ENCODE results near the gene POLR1C.
A peak's percentile ranks its signal among the peaks of the same experiment; 100 is the strongest.
"Not testable (repeated sequence)": the region's sequence is repeated elsewhere in the genome, so short reads cannot be mapped to it uniquely, and the experiment has no call there.

Gene POLR1C

DNA sequence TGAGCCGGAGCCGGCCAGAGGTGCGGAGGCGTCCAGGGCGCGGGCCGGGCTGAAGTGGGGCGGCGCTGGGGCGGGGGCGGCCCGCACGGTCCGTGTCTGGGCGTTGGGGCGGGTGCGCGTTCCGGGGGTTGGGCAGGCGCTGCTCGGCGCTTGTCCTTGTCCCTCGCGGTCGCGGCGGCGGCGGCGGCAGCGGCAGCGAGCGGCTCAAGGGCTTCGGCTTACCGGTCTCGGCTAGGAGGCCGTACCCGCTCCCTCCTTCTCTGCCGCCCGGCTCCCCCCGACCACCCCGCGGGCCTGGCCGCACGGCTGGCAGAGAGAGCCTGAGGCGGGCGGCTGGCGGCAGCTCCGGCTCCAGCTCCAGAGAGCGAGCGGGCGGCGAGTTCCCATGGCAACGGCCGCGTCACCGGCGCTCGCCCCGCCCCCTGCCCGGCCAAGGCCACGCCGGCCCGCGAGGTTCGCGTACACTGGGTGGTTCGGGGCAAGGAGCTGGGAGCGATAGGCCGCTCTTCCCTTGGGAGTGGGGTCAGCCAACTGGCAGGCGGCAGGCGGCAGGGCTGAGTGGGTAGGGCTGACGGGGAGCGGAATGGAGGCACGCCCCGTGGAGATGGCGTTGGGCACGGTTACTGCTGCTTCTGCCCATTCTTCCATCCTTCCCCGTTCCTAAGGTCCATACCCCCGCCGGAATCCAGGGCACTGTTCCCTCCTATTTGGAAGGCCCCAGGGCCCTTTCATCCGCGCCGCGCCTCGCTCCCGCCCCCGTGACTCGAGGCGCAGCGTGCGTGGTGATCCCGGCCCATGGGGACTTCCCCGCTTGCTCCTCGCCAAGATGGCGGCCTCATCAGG, 6.7 kb upstream of the POLR1C start, which contains the start of gene LRRC73:
LRRC73 (minus strand) TSS at position 363 of the 843 bp plus-strand sequence. CDS start 561 bp downstream, outside the sequence.
- peak; percentile 70 for DNase-seq (ENCODE audit: low spot score)

DNA sequence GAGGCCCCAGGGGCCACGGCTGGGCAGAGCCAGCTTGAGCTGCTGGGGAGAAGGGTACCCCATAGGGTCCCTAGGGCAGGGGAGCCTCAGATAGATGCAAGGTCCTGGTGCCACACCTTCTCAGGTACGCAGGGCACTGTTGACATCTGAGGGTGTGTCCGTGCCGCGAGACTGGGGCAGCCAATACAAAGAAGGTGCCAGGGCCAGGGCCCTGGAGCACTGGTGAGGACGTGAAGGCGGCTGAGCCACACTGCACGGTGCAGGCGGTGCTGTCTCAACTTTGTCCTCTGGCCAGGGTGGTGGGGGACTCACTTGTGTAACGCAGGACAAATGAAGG, 6.1 kb upstream of the POLR1C start:
- DNase-seq (ENCODE audit: low spot score): no peak

DNA sequence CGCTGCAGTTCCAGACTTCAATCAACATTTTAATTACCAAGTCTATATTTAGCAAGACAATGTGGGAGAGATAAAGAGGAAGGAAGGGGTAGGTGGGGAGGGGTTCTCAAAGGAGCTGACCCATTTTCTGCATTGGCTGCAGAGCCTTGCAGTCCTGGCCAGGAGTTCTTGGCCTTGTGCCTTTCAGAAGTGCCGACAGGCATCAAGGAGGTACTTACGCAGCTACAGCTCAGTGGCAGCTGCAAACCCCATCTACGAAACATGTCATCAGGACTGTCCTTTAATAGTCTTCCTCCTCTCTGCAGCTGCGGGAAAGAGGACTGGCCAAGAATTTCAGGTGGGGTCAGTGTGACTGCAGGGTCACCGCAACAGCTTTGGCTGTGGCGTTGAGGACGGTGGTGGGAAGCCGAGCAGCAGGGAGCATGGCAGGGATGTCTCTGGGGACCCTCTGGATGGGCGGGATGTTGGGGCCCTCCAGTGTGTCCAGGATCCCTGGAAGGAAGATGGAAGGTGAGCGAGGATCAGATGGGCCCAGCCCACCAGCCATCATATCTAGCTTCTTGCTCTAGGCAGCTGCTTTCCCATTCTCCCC, 5.0 kb upstream of the POLR1C start:
- no peak for DNase-seq (ENCODE audit: low spot score)

DNA sequence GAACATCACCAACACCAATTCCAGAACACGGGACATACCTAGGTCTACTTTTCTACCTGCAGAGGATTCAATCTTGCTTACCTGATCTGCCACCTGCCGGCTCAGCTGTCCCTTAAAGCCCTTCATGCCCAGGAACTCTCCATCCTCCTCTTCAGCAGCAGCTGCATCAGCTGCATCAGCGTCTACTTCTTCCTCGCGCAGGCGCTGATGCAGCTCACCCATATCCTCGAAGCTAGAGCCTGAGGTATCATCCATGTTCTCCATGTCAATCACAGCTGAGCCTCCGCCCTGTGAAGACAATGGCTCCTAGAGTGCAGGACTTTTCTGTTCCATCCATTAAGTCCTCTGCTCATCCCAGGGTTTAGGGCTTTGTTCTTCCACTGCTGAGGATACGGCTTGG, 1.1 kb upstream of the POLR1C start:
- DNase-seq (ENCODE audit: low spot score): no peak

DNA sequence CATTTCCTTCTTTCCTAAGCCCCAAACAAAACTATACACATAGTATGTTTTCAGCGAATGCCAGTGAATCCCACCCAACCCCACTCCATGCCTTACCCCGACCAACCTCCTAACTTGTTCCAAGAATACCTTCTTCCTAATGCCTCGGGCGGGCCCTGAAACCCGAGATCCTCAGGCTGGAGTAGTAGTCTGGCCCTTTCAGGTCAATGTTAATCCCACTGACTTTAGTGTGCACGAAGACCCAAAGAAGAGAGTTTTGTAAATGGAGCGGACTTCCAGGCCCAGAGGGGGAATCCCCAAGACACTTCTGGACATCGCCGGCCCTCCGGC, 557 bp upstream of the POLR1C start:
- DNase-seq (ENCODE audit: low spot score): no peak

DNA sequence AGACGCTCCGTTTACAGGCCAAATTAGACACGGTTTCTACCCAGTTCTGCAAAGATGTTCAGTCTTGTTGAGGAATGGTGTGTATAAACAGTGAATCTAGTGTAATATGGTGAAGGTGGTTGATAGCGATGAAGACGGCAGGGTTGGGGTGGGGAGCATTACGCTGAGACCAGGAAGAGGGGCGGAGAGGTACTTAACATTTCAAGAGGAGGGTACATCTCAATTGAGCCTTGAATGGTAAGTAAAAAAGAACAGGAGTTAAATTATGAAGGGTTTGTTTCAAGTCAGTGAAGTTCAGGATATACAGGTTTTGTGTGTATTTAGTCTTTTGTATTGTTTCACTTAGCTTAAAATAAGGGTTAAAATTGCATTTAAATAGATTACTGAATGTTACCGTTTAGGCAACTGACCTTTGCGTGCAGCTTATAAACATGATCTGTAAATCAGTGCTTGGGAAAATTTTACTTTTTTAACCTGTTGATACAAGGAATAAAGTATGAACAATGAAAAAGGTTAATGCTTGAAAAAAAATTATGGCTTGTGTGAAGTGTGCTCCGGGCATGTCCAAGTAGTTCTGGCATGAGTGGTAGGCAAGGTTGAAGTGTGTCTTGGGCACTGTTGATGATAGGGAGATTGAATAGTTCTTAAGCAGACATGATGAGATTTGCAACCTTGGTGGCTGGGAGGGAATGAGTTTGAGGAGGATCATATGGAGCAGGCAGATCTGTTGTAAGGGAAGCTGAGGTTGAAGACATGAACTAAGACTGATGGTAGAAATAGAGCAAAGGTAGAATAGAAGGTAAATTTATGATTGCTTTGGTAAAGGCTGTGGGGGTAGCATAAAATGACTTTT, 842 bp downstream of the POLR1C start:
- no peak for DNase-seq (ENCODE audit: low spot score)

DNA sequence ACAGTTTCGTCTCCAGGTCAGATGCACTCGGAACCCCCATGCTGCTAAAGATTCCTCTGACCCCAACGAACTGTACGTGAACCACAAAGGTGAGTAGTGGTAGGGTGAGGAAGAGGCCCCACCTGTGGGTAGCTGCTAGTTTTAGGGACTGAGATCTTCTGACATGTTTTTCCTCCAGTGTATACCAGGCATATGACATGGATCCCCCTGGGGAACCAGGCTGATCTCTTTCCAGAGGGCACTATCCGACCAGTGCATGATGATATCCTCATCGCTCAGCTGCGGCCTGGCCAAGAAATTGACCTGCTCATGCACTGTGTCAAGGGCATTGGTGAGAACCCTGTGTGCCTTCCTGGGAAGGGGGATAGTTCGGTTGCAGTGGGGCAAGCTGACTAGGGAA, 3.2 kb downstream of the POLR1C start:
- no peak for DNase-seq (ENCODE audit: low spot score)

DNA sequence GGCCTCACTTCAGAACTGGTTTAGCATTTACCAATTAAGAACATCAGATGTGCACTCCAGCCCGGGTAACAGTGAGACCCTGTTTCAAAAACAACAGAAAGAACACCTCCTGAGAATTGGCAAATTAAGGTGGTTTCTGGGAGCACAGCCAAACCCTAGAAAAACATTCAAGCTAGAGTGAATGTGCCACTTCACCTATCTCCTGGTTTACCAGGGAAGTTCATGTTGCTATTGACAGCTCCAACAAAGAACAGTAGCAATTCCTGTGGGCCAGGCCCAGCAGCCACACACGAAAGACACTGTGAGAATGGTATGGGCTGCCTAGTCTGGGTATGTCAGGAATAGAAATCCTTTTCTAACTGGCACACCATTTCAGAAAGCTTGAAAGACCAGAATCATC, 4.9 kb downstream of the POLR1C start:
- no peak for DNase-seq (ENCODE audit: low spot score)

DNA sequence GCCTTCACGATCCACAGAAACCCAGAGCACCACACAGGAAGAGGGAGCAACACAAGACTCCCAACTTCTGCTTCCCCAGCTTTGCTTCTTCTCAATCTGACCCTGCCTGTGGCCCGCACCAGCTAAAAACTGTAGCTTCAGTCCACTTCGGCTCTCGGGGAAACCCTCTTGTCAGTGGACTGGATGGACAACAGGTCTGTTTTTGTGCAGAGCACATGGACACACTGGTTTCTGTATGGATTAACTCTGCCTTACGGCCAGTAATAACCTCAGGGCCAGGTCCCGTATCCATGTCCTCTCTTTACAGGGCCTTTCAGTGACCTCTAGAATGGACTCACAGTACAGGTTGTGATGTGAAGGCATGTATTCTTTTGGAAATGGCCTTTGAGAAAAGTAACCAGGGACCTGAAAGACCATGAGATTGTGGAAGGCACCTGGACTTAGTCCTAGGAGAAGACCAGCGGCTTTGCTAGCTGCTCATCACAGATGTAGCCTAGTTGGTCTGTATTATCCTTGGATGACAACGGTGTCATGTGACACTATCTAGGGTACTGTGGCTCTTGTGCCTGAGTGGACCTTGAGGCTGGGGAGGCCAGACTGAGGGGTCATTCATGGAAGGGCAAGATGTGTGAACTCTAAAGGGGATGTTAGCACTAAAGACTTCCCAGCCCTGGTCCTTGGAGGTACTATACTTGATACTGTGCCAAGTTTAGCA, 5.8 kb downstream of the POLR1C start:
- no peak for DNase-seq (ENCODE audit: low spot score)

DNA sequence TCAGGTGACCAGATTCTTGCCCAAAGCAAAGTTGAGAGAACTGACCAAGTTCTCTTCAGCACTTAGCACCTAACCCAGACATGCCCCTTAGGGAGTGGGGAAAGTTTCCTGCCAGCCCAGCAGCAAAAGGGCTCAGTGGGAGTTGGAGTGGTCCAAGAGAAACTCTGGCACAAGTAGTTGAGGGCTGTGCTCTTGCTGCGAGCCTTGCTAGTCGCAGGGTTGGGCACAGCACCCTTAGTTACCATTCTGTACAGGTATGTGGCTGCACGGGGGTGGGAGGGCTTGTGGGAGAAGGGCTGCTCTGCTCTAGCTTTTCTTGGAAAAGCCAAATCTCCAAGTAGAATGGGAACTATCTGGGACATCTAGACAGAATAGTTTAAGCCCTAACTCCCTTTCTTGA, 6.4 kb downstream of the POLR1C start:
- no peak for DNase-seq (ENCODE audit: low spot score)

DNA sequence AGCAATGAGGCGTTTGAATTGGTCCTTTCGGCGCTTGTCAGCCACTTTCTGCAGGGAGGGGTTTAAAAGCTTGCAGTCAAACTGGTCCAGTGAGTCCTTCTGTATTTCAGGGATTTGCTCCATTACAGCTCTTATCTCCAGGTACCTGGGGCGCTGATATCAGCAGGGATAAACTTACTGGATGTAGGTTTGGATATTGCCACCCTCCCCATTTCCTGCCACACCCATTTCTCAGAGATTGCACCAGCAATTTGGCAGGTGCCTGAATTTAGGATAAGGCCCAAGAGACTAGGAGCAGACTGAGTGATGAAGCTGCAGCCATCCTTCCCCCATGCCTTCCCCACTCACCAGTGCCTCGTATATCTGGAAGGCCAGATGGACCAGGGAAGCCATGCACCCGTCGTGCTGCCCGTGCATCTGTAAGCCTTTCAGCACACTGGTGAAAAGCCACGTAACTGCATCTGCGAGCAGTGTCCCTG, 7.6 kb downstream of the POLR1C start:
- DNase-seq (ENCODE audit: low spot score): no peak

DNA sequence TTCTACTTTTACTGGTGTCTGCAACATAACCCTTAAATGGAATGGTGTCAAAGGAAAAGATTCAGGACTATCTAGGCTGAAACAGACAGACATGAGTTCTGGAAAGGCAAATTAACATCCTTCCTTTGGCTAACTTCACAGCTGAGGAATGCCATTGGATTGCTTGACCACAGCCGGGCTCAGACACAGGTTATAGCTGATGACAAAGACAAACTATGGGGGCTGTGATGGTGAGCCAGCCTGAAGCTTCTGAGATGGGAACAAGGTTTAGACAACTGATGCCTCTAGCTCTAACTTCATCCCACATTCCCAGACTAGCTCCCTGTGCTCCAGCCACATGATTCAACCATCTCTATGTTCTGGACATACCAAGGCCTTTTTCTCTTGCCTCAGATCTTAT, 15.3 kb downstream of the POLR1C start:
- DNase-seq (ENCODE audit: low spot score): no peak

DNA sequence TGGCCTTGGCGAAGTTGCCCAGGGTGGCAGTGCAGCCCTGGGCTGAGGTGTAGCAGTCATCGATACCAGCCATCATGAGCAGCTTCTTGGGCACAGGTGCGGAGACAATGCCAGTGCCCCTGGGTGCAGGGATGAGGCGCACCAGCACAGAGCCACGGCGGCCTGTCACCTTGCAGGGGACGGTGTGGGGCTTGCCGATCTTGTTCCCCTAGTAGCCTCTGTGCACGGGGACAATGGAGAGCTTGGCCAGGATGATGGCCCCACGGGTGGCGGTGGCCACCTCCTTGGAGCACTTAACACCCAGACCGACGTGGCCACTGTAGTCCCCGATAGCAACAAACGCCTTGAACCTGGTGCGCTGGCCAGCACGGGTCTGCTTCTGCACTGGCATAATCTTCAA, 22.1 kb downstream of the POLR1C start:
- DNase-seq (ENCODE audit: low spot score): not testable (repeated sequence)

DNA sequence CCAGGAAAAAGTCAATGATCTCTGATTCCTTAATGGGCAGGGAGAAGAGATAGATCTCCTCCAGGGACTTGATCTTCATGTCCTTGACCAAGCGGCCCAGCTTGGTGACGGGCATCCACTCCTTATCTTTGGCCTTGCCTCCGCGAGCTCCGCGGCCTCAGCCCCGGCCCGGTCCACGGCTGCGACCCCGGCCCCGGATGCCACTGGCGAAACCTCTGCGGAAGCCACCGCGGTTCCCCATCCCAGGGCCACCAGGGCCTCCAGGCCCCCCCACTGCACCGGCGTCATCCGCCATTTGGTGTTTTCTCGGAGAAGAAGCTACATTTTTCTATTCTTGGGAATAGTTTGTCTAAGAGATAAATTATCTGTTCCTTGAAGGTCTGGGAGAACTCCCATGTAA, 22.5 kb downstream of the POLR1C start:
- DNase-seq (ENCODE audit: low spot score): not testable (repeated sequence)

DNA sequence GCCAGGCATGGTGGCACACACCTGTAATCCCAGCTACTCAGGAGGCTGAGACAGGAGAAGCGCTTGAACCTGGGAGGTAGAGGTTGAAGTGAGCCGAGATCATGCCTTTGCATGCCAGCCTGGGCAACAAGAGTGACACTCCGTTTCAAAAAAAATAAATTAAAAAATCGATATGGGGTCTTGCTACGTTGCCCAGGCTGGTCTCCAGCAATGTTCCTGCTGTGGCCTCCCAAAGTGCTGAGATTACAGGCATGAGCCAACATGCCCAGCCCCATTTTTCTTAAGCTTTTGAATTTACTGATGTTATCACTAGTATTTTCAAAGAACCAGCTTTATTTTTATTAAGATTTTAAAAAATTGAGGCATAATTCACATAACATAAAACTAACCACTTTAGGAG, 23.6 kb downstream of the POLR1C start:
- DNase-seq (ENCODE audit: low spot score): no peak

DNA sequence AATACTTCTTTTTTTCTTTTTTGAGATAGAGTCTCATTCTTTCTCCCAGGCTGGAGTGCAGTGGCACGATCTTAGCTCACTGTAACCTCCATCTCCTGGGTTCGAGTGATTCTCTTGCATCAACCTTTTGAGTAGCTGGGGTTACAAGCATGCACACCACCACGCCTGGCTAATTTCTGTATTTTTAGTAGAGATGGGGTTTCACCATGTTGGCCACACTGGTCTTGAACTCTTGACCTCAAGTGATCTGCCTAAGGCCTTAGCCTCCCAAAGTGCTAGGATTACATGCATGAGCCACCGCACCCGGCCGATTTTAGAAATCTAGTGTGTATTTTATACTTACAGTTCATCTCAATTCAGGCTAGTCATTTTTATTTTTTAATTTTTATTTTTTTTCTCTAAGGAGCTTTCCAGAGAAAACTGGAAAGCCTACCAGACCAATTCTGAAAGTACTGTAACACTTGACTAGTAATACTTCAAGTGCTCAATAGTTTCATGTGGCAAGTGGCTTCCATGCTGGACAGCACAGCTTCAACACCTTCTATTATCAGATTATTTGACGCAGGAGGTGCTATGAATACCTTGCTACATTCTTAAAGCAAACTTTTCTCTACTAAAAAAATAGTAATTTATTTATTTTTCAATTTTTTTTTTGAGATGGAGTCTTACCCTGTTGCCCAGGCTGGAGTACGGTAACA, 25.0 kb downstream of the POLR1C start:
- DNase-seq (ENCODE audit: low spot score): no peak

DNA sequence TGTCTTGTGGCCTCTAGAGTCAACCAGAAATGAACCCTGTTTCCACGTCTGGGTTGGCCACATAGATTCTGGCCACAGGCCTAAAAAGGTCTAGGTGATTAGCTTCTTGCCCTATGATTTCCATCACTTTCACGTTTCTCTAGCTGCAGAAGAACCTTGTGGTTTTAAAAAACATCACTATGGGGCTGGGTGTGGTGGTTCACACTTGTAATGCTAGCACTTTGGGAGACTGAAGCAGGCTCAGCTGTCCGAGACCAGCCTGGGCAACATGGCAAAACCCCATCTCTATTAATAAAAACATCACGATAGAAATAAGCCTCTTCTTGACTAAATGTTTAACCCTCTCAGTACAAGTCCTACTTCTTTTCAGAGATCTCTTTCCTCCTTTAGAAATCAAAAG, 27.6 kb downstream of the POLR1C start:
- DNase-seq (ENCODE audit: low spot score): no peak

DNA sequence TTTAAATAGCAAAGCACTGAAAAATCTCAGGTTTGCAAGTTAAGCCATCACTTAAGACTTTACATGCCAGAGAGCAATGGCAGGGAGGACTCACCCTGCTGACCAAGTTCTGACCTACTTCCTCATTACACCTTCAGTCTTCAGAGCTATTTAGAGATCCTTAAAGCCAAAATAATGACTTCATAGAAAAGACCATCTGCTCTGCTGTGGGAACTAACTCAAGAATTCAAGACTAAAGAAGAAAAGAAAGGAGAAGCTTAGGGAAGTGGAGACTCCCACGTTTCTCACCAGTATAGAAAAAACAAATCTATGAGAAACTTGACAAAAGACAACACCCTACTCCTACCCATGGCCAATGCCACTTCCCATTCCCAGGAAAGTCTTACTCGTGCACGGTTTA, 30.3 kb downstream of the POLR1C start:
- no peak for DNase-seq (ENCODE audit: low spot score)

DNA sequence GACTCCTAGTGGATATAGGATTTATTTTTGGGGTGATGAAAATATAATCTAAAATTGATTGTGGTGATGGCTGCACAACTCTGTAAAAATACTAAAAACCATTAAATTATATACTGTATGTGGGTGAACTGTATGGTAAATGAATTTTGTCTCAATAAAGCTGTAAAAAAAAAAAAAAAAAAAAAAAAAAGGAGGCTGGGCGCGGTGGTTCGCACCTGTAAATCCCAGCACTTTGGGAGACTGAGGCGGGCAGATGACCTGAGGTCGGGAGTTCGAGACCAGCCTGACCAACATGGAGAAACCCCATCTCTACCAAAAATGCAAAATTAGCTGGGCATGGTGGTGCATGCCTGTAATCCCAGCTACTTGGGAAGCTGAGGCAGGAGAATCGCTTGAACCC, 40.7 kb downstream of the POLR1C start:
- DNase-seq (ENCODE audit: low spot score): not testable (repeated sequence)

DNA sequence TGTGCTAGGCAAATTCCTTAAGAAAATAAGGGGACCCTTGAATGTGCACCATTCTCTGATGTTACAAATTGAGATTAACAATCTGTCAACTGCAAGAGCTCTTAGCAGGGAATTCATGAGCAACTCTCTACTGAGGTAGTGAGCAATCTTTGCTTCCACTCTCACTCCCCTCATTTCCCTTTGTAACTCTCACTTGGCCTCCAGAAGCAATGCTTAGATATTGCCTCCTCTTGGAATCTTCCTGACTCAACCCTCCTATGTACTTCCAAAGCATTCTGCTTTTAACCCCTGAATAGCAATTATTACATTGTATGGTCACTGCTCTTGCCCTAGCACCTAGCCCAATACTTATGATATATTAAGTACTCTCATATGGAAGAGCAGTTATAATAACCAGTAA, 42.4 kb downstream of the POLR1C start:
- DNase-seq (ENCODE audit: low spot score): no peak

DNA sequence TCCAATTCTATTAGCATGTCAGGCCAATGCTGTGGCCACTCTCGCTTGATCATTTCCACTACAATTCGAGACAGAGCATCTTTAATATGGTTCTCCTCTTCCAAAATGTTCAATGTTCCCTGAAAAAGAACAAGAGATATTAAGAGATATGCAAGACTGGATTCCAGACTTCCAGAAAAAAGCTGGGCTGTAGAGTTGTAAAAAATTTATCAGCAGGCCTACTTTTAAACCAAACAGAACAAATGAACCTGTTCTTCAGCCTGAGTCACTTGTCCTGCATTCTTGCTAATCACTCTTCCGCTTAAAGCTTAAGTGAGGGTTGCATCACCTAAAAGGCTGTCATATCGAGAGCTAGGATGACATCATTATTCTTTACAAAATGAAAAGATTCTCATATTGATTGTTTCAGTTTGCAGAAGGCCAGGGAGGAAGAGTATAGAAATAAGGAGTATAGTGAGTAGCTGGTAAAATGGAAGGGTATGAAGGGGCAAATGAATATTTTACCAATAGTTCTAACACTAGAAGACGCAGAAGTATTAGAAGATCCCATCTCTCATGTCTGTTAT, 54.1 kb downstream of the POLR1C start:
- no peak for DNase-seq (ENCODE audit: low spot score)
